GM23338 (cell line): ENCODE data around the gene CIB4. TPM values are rescaled to one million over a fixed set of nuclear protein-coding genes. Genes with fewer than 3 reads are reported as not detected.
A peak's percentile ranks its signal among the peaks of the same experiment; 100 is the strongest.

Experiments
- ATAC-seq: fragments of 200-7000 bp; cut with Tn5 transposase; 3 replicates; pipeline ENCODE4 v1.9.1; 2020
- DNase-seq: peaks from one replicate; pipeline ENCODE4 v3.0.0-alpha.2; 2015; ENCODE audit warnings: low spot score
- H2AFZ ChIP-seq: fragments of 200-600 bp; sonication (generic); 2 replicates; pipeline ENCODE4 v1.8.0; 2016; ENCODE audit warnings: antibody characterized with exemption, mild to moderate bottlenecking, moderate library complexity
- H3F3A ChIP-seq: fragments of 200-600 bp; sonication (generic); replicated peaks from 2 replicates; pipeline ENCODE4 v1.8.0; 2017; ENCODE audit warnings: antibody characterized with exemption, mixed run types, low read depth
- H3K27ac ChIP-seq: fragments of 200-600 bp; sonication (generic); 2 replicates; pipeline ENCODE4 v1.6.1; 2016; ENCODE audit warnings: low read depth
- H3K27me3 ChIP-seq: fragments of 200-600 bp; sonication (generic); 2 replicates; pipeline ENCODE4 v1.8.0; 2016; ENCODE audit warnings: mild to moderate bottlenecking, mixed run types, moderate library complexity; ENCODE audit not compliant: insufficient read depth
- H3K36me3 ChIP-seq: fragments of 200-600 bp; sonication (generic); 2 replicates; pipeline ENCODE4 v1.8.0; 2016; ENCODE audit warnings: mild to moderate bottlenecking; ENCODE audit not compliant: insufficient read depth
- H3K4me1 ChIP-seq: fragments of 200-600 bp; sonication (generic); 2 replicates; pipeline ENCODE4 v1.8.0; 2016; ENCODE audit warnings: mild to moderate bottlenecking, moderate library complexity; ENCODE audit not compliant: insufficient read depth
- H3K4me2 ChIP-seq: fragments of 200-600 bp; sonication (generic); 2 replicates; pipeline ENCODE4 v1.7.1; 2017; ENCODE audit warnings: mixed run types
- H3K4me3 ChIP-seq: fragments of 200-600 bp; sonication (generic); 2 replicates; pipeline ENCODE4 v1.6.1; 2016; ENCODE audit warnings: mixed run types
- H3K79me2 ChIP-seq: fragments of 200-600 bp; sonication (generic); replicated peaks from 2 replicates; pipeline ENCODE4 v1.8.0; 2017; ENCODE audit warnings: mild to moderate bottlenecking; ENCODE audit not compliant: insufficient read depth
- H3K9me2 ChIP-seq: fragments of 200-600 bp; sonication (generic); 2 replicates; pipeline ENCODE4 v1.8.0; 2017; ENCODE audit not compliant: insufficient read depth
- H4K20me1 ChIP-seq: fragments of 200-600 bp; sonication (generic); replicated peaks from 2 replicates; pipeline ENCODE4 v1.8.0; 2017; ENCODE audit warnings: mild to moderate bottlenecking; ENCODE audit not compliant: insufficient read depth
- H3K27ac Mint-ChIP-seq: 2 replicates; pipeline ENCODE4 v1.8.0; 2020; ENCODE audit warnings: inconsistent platforms, mild to moderate bottlenecking, moderate library complexity, mixed read lengths
- H3K27me3 Mint-ChIP-seq: 3 replicates; pipeline ENCODE4 v1.8.0; 2022; ENCODE audit warnings: low read depth, mild to moderate bottlenecking, moderate library complexity, mixed read lengths, inconsistent platforms; ENCODE audit not compliant: insufficient read depth, poor library complexity
- H3K36me3 Mint-ChIP-seq: 3 replicates; pipeline ENCODE4 v1.8.0; 2021; ENCODE audit warnings: low read depth, mild to moderate bottlenecking, inconsistent platforms, moderate library complexity, mixed read lengths
- H3K4me1 Mint-ChIP-seq: 3 replicates; pipeline ENCODE4 v1.8.0; 2020; ENCODE audit warnings: mild to moderate bottlenecking, inconsistent platforms, mixed read lengths
- H3K4me3 Mint-ChIP-seq: 3 replicates; pipeline ENCODE4 v1.8.0; 2021; ENCODE audit warnings: moderate library complexity, mild to moderate bottlenecking, inconsistent platforms, mixed read lengths
- H3K9me3 Mint-ChIP-seq: 3 replicates; pipeline ENCODE4 v1.8.0; 2020; ENCODE audit warnings: moderate library complexity, mild to moderate bottlenecking, inconsistent platforms, mixed read lengths
- CTCF ChIP-seq, 2 experiments: fragments of 200-600 bp in 1 of 2; sonication (generic) in 1 of 2; conservative IDR thresholded peaks; 2 replicates each; pipeline versions ENCODE4 v1.5.1 to v1.6.1; 2016 to 2017; ENCODE audit warnings: antibody characterized with exemption in 2 of 2, low read depth in 2 of 2, mild to moderate bottlenecking in 2 of 2, moderate library complexity in 1 of 2
- ETS1 ChIP-seq: IDR thresholded peaks from 2 replicates; pipeline ENCODE4 v1.6.1; 2016; ENCODE audit warnings: antibody characterized with exemption
- EZH2 ChIP-seq: fragments of 200-600 bp; sonication (generic); IDR thresholded peaks from one replicate; pipeline ENCODE4 v1.8.0; 2017; ENCODE audit warnings: antibody characterized with exemption, mild to moderate bottlenecking, low read depth; ENCODE audit not compliant: unreplicated experiment
- EZH2phosphoT487 ChIP-seq: fragments of 200-600 bp; sonication (generic); IDR thresholded peaks from one replicate; pipeline ENCODE4 v1.8.1; 2018; ENCODE audit warnings: antibody characterized with exemption; ENCODE audit not compliant: unreplicated experiment
- POLR2AphosphoS5 ChIP-seq: IDR thresholded peaks from 2 replicates; pipeline ENCODE4 v1.6.1; 2016; ENCODE audit warnings: antibody characterized with exemption, low read depth
- STAT1 ChIP-seq: IDR thresholded peaks from one replicate; pipeline ENCODE4 v1.6.1; 2016; ENCODE audit warnings: antibody characterized with exemption; ENCODE audit not compliant: unreplicated experiment
- ZNF114 ChIP-seq: fragments of 250-450 bp; sonication (Bioruptor Pico); IDR thresholded peaks from 2 replicates; pipeline ENCODE4 v1.5.0; 2020; ENCODE audit warnings: mild to moderate bottlenecking, moderate library complexity
- ZNF331 ChIP-seq: fragments of 250-450 bp; sonication (Bioruptor Pico); IDR thresholded peaks from 2 replicates; pipeline ENCODE4 v1.5.0; 2020; ENCODE audit warnings: low read depth, mild to moderate bottlenecking, moderate library complexity
- ZNF462 ChIP-seq: fragments of 250-450 bp; sonication (Bioruptor Pico); IDR thresholded peaks from 2 replicates; pipeline ENCODE4 v1.5.0; 2020; ENCODE audit warnings: mild to moderate bottlenecking, moderate library complexity
- polyA plus RNA-seq: library from polyadenylated mRNA; unstranded; fragments of >200 nt; fragmentation: Nextera tagmentation; extraction: Ambion mirVana; gene quantifications from 2 replicates; pipeline ENCODE4 v1.2.1, GENCODE V29; 2016
- total RNA-seq: library from RNA; depleted of rRNA; stranded (reverse); fragments of >200 nt; shearing (Covaris generic); gene quantifications from 2 replicates; pipeline ENCODE4 v1.2.3, GENCODE V29; 2014

CIB4 gene
- total and polyA plus RNA-seq, 2 experiments from 2014 or later, result not detected

GRCh38 chr2:26577442-26578112 lies 63.6 kb downstream of the CIB4 start:
- H3F3A ChIP-seq, result no peaks in the 10 kb centered on the region
- H3K36me3 ChIP-seq, result no peaks in the 10 kb centered on the region
- DNase-seq (peak; percentile 87), ATAC-seq (peak; percentile 93)
- TF ChIP-seq CTCF (conservative IDR thresholded peaks at IDR 0.05; ENCODE audit: low read depth in 2 of 2), result peak; percentile 84 to 97
- no peak for TF ChIP-seq ZNF331
- no peak overlapping the region for H3K4me3 ChIP-seq
- H3K4me3 Mint-ChIP-seq, result no peak overlapping the region
- H3K27me3 ChIP-seq, result no peaks in the 10 kb centered on the region
- H3K4me1 ChIP-seq, result no peaks in the 10 kb centered on the region
- H3K27ac ChIP-seq, result no peak overlapping the region
- no peaks in the 10 kb centered on the region for H3K9me2 ChIP-seq
- H3K79me2 ChIP-seq, result no peaks in the 10 kb centered on the region
- peaks cover 2% of the 10 kb centered on the region; the same call in 1 of the 3 replicates for H3K4me1 Mint-ChIP-seq
- H3K27ac Mint-ChIP-seq, result no peak overlapping the region
- H3K36me3 Mint-ChIP-seq, result no peaks in the 10 kb centered on the region
- H3K27me3 Mint-ChIP-seq, result peaks cover 6% of the 10 kb centered on the region
- H2AFZ ChIP-seq, result peak overlapping the region; percentile 94
- no peaks in the 10 kb centered on the region for H3K9me3 Mint-ChIP-seq
- no peaks in the 10 kb centered on the region for H4K20me1 ChIP-seq
- H3K4me2 ChIP-seq, result no peak overlapping the region

- no peak overlapping the region for H3K27ac ChIP-seq
- Mint-ChIP-seq H3K4me3 (no peak overlapping the region), H3K27me3 (peaks cover 4% of the 10 kb centered on the region), H3K27ac (no peak overlapping the region), H3K9me3 (no peaks in the 10 kb centered on the region), H3K4me1 (peaks cover 4% of the 10 kb centered on the region), H3K36me3 (no peaks in the 10 kb centered on the region)
- no peaks in the 10 kb centered on the region for H3K9me2 ChIP-seq
- no peaks in the 10 kb centered on the region for H3K4me1 ChIP-seq
- H3K36me3 ChIP-seq, result no peaks in the 10 kb centered on the region
- H3K79me2 ChIP-seq, result no peaks in the 10 kb centered on the region
- no peaks in the 10 kb centered on the region for H3K27me3 ChIP-seq
- DNase-seq (no peak), ATAC-seq (no peak)
- no peak overlapping the region for H2AFZ ChIP-seq
- H3K4me2 ChIP-seq, result no peak overlapping the region
- H4K20me1 ChIP-seq, result no peaks in the 10 kb centered on the region
- H3K4me3 ChIP-seq, result no peak overlapping the region
- H3F3A ChIP-seq, result no peaks in the 10 kb centered on the region
- TF ChIP-seq STAT1 (no peak), ZNF462 (no peak), EZH2 (no peak), EZH2phosphoT487 (no peak), POLR2AphosphoS5 (no peak), ETS1 (no peak), ZNF114 (CRISPR knock-in tag) (no peak)
Observed at GRCh38 chr2:26576565-26577441, 64.4 kb downstream of the CIB4 start.
